Spleen (tissue), 11 donors: Measurements from ENCODE around the gene NR1H3. TPM values are rescaled to one million over a fixed set of nuclear protein-coding genes. Genes with fewer than 3 reads are reported as not detected.

ENCODE experiments used
- DNase-seq: peaks from one replicate; pipeline ENCODE4 v3.0.0-alpha.2; 2020
- H3K27ac ChIP-seq, 8 donors: fragments of 200-600 bp; sonication (generic) in 7 of 8; 1 replicate in 4 of 8; 2 replicates in 4 of 8; pipeline versions ENCODE4 v1.5.0 to v1.8.0; 2016 to 2021; ENCODE audit warnings: inconsistent platforms in 4 of 8, mild to moderate bottlenecking in 4 of 8, moderate library complexity in 1 of 8
- H3K27me3 ChIP-seq, 7 donors: fragments of 200-600 bp; sonication (generic) in 6 of 7; replicated peaks in 1 of 7; 1 replicate in 4 of 7; 2 replicates in 3 of 7; pipeline versions ENCODE4 v1.5.0 to v1.8.0; 2016 to 2021; ENCODE audit warnings: inconsistent platforms in 3 of 7, mild to moderate bottlenecking in 1 of 7
- H3K36me3 ChIP-seq, 6 donors: fragments of 200-600 bp; sonication (generic) in 5 of 6; 1 replicate in 4 of 6; 2 replicates in 2 of 6; pipeline versions ENCODE4 v1.5.0 to v1.8.0; 2016 to 2021; ENCODE audit warnings: inconsistent platforms in 2 of 6
- H3K4me1 ChIP-seq, 6 donors: fragments of 200-600 bp; sonication (generic) in 5 of 6; 1 replicate in 3 of 6; 2 replicates in 3 of 6; pipeline versions ENCODE4 v1.5.0 to v1.8.0; 2016 to 2021; ENCODE audit warnings: inconsistent platforms in 3 of 6
- H3K4me3 ChIP-seq, 8 donors: fragments of 200-600 bp; sonication (generic) in 7 of 8; 1 replicate in 4 of 8; 2 replicates in 4 of 8; pipeline versions ENCODE4 v1.5.0 to v1.8.0; 2016 to 2021; ENCODE audit warnings: inconsistent platforms in 4 of 8, mild to moderate bottlenecking in 4 of 8, moderate library complexity in 2 of 8
- H3K9me3 ChIP-seq, 8 donors: fragments of 200-600 bp; sonication (generic) in 7 of 8; 1 replicate in 4 of 8; 2 replicates in 4 of 8; pipeline versions ENCODE4 v1.5.0 to v1.8.0; 2016 to 2021; ENCODE audit warnings: inconsistent platforms in 4 of 8
- POLR2A ChIP-seq, 3 donors: fragments of 450-650 bp; IDR thresholded peaks; one replicate each; pipeline ENCODE4 v1.5.1; 2017; ENCODE audit warnings: antibody characterized with exemption in 3 of 3, mild to moderate bottlenecking in 1 of 3
- POLR2AphosphoS5 ChIP-seq, 3 donors: sonication (generic); formaldehyde crosslinking; IDR thresholded peaks; one replicate each; pipeline ENCODE4 v1.5.1; 2017; ENCODE audit warnings: antibody characterized with exemption in 3 of 3
- WGBS, 5 donors: extraction: QIAGEN DNeasy Blood & Tissue Kit in 3 of 5; methylation state at CpG; one replicate each; pipeline versions ENCODE4 v1.1.5 to v1.1.7; 2013 to 2018; 5-methylcytosine and 5-hydroxymethylcytosine counted together
- intact Hi-C: fragments of 100-400 bp; cut with DNase I; formaldehyde crosslinking; loops from one replicate; pipeline ENCODE4 v1.15.0; 2023; ENCODE audit warnings: low total_unique reads
- polyA plus RNA-seq, 3 donors: library from polyadenylated mRNA; stranded (reverse); fragments of 200-250 nt; gene quantifications; one replicate each; pipeline ENCODE4 v1.2.1, GENCODE V29; 2013
- total RNA-seq, 7 donors: library from RNA; depleted of rRNA in 3 of 7; stranded (reverse); fragments of >200 nt in 3 of 7; fragmentation: NEBNext Ultra II Directional in 4 of 7; extraction: Animal tissue kit (Norgen Biotek cat#: 25700) in 4 of 7; gene quantifications; one replicate each; pipeline versions ENCODE4 v1.1.0 to v1.2.1, GENCODE V29; 2016 to 2021
- TF ChIP-seq, protein P1 (sequence below), 11 experiments: fragments of 200-600 bp in 7 of 11; fragments of 450-650 bp in 4 of 11; sonication (generic) in 4 of 11; IDR thresholded peaks in 8 of 11; conservative IDR thresholded peaks in 3 of 11; 1 replicate in 7 of 11; 2 replicates in 4 of 11; pipeline versions ENCODE4 v1.4.0 to v1.8.0; 2016 to 2021; ENCODE audit warnings: antibody characterized with exemption in 11 of 11, inconsistent platforms in 4 of 11, mild to moderate bottlenecking in 1 of 11
- donor health status: healthy with polysubstance abuse.
- donor health status: DM: no; HTN: no; CAD: no; lungs with moderate emphysema.
- donor health status: DM: no; HTN: no; CAD: no.
- donor health status: Bipolar disorder and iron deficiency.
- donor health status: healthy.
- donor health status: DM: no; HTN: no; CAD: no.
- donor health status: DM: yes; HTN: yes; CAD: no.

The NR1H3 gene
- total and polyA plus RNA-seq, 10 donors: 59.1 to 227 (median 123) TPM

DNA sequence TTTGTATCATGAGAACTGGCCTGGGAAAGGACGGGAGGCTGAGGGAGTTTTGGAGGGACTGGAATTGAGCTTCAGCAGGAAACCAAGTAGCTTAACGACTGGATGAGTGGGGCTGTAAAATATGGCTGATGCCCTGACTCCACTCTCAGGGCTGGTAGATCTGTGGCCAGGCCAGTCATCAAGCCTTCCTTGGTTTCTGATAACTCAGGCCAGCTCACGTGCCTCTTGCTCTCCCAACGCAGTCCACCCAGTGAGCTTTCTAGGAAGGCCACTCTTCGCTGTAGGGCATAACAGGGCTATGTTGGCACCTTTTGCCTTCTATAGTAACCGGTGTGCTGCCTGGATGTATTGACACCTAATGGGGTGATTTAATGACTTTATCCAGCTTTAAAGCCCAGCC lies 6.3 kb downstream of the NR1H3 start:
- TF ChIP-seq, protein P1, sequence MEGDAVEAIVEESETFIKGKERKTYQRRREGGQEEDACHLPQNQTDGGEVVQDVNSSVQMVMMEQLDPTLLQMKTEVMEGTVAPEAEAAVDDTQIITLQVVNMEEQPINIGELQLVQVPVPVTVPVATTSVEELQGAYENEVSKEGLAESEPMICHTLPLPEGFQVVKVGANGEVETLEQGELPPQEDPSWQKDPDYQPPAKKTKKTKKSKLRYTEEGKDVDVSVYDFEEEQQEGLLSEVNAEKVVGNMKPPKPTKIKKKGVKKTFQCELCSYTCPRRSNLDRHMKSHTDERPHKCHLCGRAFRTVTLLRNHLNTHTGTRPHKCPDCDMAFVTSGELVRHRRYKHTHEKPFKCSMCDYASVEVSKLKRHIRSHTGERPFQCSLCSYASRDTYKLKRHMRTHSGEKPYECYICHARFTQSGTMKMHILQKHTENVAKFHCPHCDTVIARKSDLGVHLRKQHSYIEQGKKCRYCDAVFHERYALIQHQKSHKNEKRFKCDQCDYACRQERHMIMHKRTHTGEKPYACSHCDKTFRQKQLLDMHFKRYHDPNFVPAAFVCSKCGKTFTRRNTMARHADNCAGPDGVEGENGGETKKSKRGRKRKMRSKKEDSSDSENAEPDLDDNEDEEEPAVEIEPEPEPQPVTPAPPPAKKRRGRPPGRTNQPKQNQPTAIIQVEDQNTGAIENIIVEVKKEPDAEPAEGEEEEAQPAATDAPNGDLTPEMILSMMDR (IDR thresholded peaks at IDR 0.05 in 8 of 11, conservative IDR thresholded peaks at IDR 0.05 in 3 of 11): no peak
- TF ChIP-seq POLR2AphosphoS5 (IDR thresholded peaks at IDR 0.05): no peak
- TF ChIP-seq POLR2A (IDR thresholded peaks at IDR 0.05): no peak
- H3K27ac ChIP-seq: no peak overlapping the region
- H3K4me1 ChIP-seq: peaks cover 12 to 61% (median 34%) of the 10 kb centered on the region in 6 donors
- H3K36me3 ChIP-seq: peaks cover 0 to 22% (median 0%) of the 10 kb centered on the region in 6 donors
- no peaks in the 10 kb centered on the region for H3K9me3 ChIP-seq
- peak; percentile 17 for DNase-seq
- H3K27me3 ChIP-seq: no peaks in the 10 kb centered on the region
- WGBS, 5 donors: 88 to 97% (median 92%) methylated on average over 6 of the region's 6 CpGs
- no peak overlapping the region for H3K4me3 ChIP-seq
- intact Hi-C loops: no loop called here

DNA sequence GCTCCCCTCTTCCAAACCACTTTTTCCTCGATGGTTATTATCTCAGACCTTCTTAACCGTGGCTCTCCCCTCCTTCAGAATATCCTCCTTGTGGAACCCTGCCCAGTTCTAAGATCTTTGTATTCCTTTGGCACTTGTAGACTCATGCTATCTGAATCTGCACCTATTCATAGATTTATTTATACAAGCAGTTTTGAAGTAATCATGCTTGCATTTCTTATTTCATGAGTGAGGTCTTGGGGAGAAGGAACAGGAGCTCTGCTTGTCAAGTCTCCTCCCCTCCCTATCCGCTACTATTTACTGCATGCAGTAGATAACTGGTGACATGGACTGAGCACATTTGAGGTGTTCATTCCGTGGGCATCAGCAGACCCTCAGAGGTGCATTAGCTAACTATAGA lies 6.7 kb downstream of the NR1H3 start:
- H3K36me3 ChIP-seq: peaks cover 0 to 22% (median 0%) of the 10 kb centered on the region in 6 donors
- 87 to 92% (median 89%) methylated on average over 4 of the region's 4 CpGs for WGBS, 5 donors
- H3K4me1 ChIP-seq: peaks cover 12 to 58% (median 35%) of the 10 kb centered on the region in 6 donors
- H3K4me3 ChIP-seq: no peak overlapping the region
- no peaks in the 10 kb centered on the region for H3K9me3 ChIP-seq
- no peaks in the 10 kb centered on the region for H3K27me3 ChIP-seq
- TF ChIP-seq POLR2A (IDR thresholded peaks at IDR 0.05) (no peak), POLR2AphosphoS5 (IDR thresholded peaks at IDR 0.05) (no peak)
- TF ChIP-seq, protein P1 (IDR thresholded peaks at IDR 0.05 in 8 of 11, conservative IDR thresholded peaks at IDR 0.05 in 3 of 11): no peak
- peak overlapping the region in 2 of 8 donors; percentile 33 to 50 for H3K27ac ChIP-seq
- intact Hi-C loops: no loop called here
- no peak for DNase-seq

DNA sequence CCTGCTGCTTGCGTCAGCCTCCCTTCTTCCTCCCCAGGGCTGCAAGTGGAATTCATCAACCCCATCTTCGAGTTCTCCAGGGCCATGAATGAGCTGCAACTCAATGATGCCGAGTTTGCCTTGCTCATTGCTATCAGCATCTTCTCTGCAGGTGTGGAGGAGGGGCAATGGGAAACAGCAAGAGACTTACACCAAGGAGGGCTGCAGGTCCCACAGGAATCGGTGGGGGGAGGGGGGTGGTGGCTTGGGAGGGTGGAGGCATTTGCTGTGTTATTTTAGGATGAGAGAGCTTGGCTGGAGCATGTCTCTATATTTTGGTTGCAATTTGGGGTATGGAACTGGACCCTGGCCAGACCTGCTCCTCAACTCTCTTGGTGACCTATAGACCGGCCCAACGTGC lies 10.1 kb downstream of the NR1H3 start:
- WGBS, 5 donors: 59 to 73% (median 67%) methylated on average over 6 of the region's 6 CpGs
- Histone ChIP-seq H3K4me1 (peaks cover 30 to 74% (median 59%) of the 10 kb centered on the region in 6 donors), H3K9me3 (no peaks in the 10 kb centered on the region), H3K4me3 (no peak overlapping the region), H3K36me3 (peaks cover 0 to 5% (median 0%) of the 10 kb centered on the region in 6 donors), H3K27me3 (no peaks in the 10 kb centered on the region), H3K27ac (peak overlapping the region in 6 of 8 donors; percentile 96 to 99 (median 98))
- intact Hi-C loops: no loop called here
- no peak for DNase-seq
- TF ChIP-seq POLR2A (IDR thresholded peaks at IDR 0.05): no peak
- TF ChIP-seq, protein P1 (IDR thresholded peaks at IDR 0.05 in 8 of 11, conservative IDR thresholded peaks at IDR 0.05 in 3 of 11): no peak
- TF ChIP-seq POLR2AphosphoS5 (IDR thresholded peaks at IDR 0.05): no peak

DNA sequence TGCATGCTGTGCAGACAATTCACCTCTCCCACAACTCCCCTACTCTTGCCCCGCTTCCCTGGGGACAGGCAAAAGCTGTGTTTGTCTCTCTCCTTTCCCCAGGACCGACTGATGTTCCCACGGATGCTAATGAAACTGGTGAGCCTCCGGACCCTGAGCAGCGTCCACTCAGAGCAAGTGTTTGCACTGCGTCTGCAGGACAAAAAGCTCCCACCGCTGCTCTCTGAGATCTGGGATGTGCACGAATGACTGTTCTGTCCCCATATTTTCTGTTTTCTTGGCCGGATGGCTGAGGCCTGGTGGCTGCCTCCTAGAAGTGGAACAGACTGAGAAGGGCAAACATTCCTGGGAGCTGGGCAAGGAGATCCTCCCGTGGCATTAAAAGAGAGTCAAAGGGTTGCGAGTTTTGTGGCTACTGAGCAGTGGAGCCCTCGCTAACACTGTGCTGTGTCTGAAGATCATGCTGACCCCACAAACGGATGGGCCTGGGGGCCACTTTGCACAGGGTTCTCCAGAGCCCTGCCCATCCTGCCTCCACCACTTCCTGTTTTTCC lies 10.7 kb downstream of the NR1H3 start:
- TF ChIP-seq POLR2AphosphoS5 (IDR thresholded peaks at IDR 0.05) (no peak), POLR2A (IDR thresholded peaks at IDR 0.05) (no peak)
- TF ChIP-seq, protein P1 (IDR thresholded peaks at IDR 0.05 in 8 of 11, conservative IDR thresholded peaks at IDR 0.05 in 3 of 11): no peak

More for the DNA sequence above, 10.7 kb downstream of the NR1H3 start:
- peaks cover 0 to 5% (median 0%) of the 10 kb centered on the region in 6 donors for H3K36me3 ChIP-seq
- H3K9me3 ChIP-seq: no peaks in the 10 kb centered on the region
- peaks cover 30 to 80% (median 62%) of the 10 kb centered on the region in 6 donors for H3K4me1 ChIP-seq
- DNase-seq: peak; percentile 78
- WGBS, 5 donors: 33 to 43% (median 40%) methylated on average over 13 of the region's 13 CpGs
- intact Hi-C loops: no loop called here
- H3K4me3 ChIP-seq: peak overlapping the region in 7 of 8 donors; percentile 63 to 93 (median 72)
- no peaks in the 10 kb centered on the region for H3K27me3 ChIP-seq
- H3K27ac ChIP-seq: peak overlapping the region; percentile 96 to 99 (median 98)
